HCT116 (cell line): ENCODE data around the gene SSC4D.

Experiments
- CTCF ChIP-seq, 3 experiments: fragments of 200-600 bp in 1 of 3; sonication (generic) in 1 of 3; IDR thresholded peaks in 2 of 3; conservative IDR thresholded peaks in 1 of 3; 2 replicates each; pipeline ENCODE4 v1.5.1; 2012 to 2017; ENCODE audit warnings: low read depth in 2 of 3, low read length in 2 of 3, antibody characterized with exemption in 1 of 3, borderline replicate concordance in 1 of 3, control low read depth in 1 of 3, mild to moderate bottlenecking in 1 of 3, mixed read lengths in 1 of 3, mixed run types in 1 of 3, moderate library complexity in 1 of 3; ENCODE audit not compliant: insufficient read depth in 1 of 3
- EZH2 ChIP-seq: fragments of 200-600 bp; sonication (generic); IDR thresholded peaks from 2 replicates; pipeline ENCODE4 v1.6.1; 2017; ENCODE audit warnings: antibody characterized with exemption, mixed run types
- POLR2A ChIP-seq: IDR thresholded peaks from 2 replicates; pipeline ENCODE4 v1.7.0; 2011; ENCODE audit warnings: borderline replicate concordance; ENCODE audit not compliant: insufficient read depth, insufficient read length; ENCODE audit errors: extremely low read depth
- RAD21 ChIP-seq: IDR thresholded peaks from 2 replicates; pipeline ENCODE4 v1.6.1; 2012; ENCODE audit warnings: low read depth, mild to moderate bottlenecking
- SRF ChIP-seq: IDR thresholded peaks from 2 replicates; pipeline ENCODE4 v1.6.1; 2012; ENCODE audit warnings: low read depth

- TF ChIP-seq RAD21 (no peak), CTCF (IDR thresholded peaks at IDR 0.05 in 2 of 3, conservative IDR thresholded peaks at IDR 0.05 in 1 of 3; ENCODE audit: borderline replicate concordance in 1 of 3, insufficient read depth in 1 of 3, low read depth in 2 of 3, low read length in 2 of 3) (no peak), EZH2 (no peak), POLR2A (no peak), SRF (no peak)
Measured at GRCh38 chr7:76346778-76347177, 62.7 kb downstream of the SSC4D start.
